Neural progenitor cell (in vitro differentiated cells): Measurements from ENCODE around the gene RBFOX1.

ENCODE experiments used
- EZH2 ChIP-seq: fragments of 200-600 bp; sonication (generic); IDR thresholded peaks from 2 replicates; pipeline ENCODE4 v1.6.1; 2017; ENCODE audit warnings: antibody characterized with exemption, mild to moderate bottlenecking, moderate library complexity
- EZH2phosphoT487 ChIP-seq: fragments of 200-600 bp; sonication (generic); IDR thresholded peaks from 2 replicates; pipeline ENCODE4 v1.6.1; 2017; ENCODE audit warnings: antibody characterized with exemption
- TF ChIP-seq, protein P1 (sequence below): fragments of 200-600 bp; sonication (generic); IDR thresholded peaks from 2 replicates; pipeline ENCODE4 v1.5.1; 2017; ENCODE audit warnings: antibody characterized with exemption, mild to moderate bottlenecking

DNA sequence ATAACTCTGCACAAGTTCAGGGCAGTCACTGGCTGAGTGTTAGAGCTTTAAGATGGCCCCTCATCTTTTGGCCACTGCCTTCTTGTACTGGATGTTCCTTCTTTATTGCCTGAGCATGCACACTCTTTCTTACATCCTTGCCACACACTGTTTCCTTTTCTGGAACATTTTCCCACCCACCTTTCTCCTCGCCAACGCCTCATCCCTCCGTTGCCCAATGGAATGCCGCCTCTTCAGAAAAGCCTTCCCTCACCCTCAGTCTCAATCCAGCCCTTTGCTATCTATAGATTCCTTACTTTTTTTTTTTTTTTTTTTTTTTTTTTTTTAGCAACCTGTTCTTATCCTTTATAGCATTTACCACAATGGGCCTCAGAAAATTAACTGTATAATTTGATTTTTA is 47.9 kb upstream of the RBFOX1 start:
- TF ChIP-seq, protein P1, sequence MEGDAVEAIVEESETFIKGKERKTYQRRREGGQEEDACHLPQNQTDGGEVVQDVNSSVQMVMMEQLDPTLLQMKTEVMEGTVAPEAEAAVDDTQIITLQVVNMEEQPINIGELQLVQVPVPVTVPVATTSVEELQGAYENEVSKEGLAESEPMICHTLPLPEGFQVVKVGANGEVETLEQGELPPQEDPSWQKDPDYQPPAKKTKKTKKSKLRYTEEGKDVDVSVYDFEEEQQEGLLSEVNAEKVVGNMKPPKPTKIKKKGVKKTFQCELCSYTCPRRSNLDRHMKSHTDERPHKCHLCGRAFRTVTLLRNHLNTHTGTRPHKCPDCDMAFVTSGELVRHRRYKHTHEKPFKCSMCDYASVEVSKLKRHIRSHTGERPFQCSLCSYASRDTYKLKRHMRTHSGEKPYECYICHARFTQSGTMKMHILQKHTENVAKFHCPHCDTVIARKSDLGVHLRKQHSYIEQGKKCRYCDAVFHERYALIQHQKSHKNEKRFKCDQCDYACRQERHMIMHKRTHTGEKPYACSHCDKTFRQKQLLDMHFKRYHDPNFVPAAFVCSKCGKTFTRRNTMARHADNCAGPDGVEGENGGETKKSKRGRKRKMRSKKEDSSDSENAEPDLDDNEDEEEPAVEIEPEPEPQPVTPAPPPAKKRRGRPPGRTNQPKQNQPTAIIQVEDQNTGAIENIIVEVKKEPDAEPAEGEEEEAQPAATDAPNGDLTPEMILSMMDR, result no peak
- TF ChIP-seq EZH2, result no peak
- no peak for TF ChIP-seq EZH2phosphoT487
